A673 (cell line): ENCODE results near the gene GIMAP8. TPM values are rescaled to one million over a fixed set of nuclear protein-coding genes. Genes with fewer than 3 reads are reported as not detected.
A peak's percentile ranks its signal among the peaks of the same experiment; 100 is the strongest.

ENCODE experiments used
- BruUV-seq: library from RNA; stranded (reverse); fragments of 400-500 nt; replicated peaks from 2 replicates; lab custom pipeline; 2021; lab: Mats Ljungman, UMichigan
- CTCF ChIA-PET: fragments of 300-600 bp; sonication (Branson Sonifier 250); formaldehyde crosslinking; loops from one replicate; lab custom pipeline; 2022; ENCODE audit warnings: antibody characterized with exemption; lab: Charles Lee
- POLR2A ChIA-PET: fragments of 300-600 bp; sonication (Branson Sonifier 250); formaldehyde crosslinking; loops from one replicate; lab custom pipeline; 2022; ENCODE audit warnings: antibody characterized with exemption; ENCODE audit not compliant: low non-redundant PET; lab: Charles Lee
- DNase-seq: peaks from one replicate; pipeline ENCODE4 v3.0.0-alpha.2; 2015; ENCODE audit warnings: low spot score
- H3K27ac ChIP-seq: fragments of 200-600 bp; sonication (generic); 2 replicates; pipeline ENCODE4 v1.5.1; 2016; ENCODE audit warnings: mixed run types, low read depth, mild to moderate bottlenecking, mixed read lengths, antibody characterized with exemption, low read length; ENCODE audit not compliant: poor library complexity, severe bottlenecking
- H3K27me3 ChIP-seq: fragments of 200-600 bp; sonication (generic); replicated peaks from 2 replicates; pipeline ENCODE4 v1.6.1; 2017; ENCODE audit warnings: mixed run types, low read depth, mild to moderate bottlenecking, mixed read lengths, antibody characterized with exemption, low read length; ENCODE audit not compliant: insufficient read depth, poor library complexity
- H3K36me3 ChIP-seq: fragments of 200-600 bp; sonication (generic); 2 replicates; pipeline ENCODE4 v1.6.1; 2016; ENCODE audit warnings: mixed run types, mild to moderate bottlenecking, mixed read lengths, antibody characterized with exemption, low read length; ENCODE audit not compliant: insufficient read depth, poor library complexity, severe bottlenecking
- H3K4me1 ChIP-seq: fragments of 200-600 bp; sonication (generic); 2 replicates; pipeline ENCODE4 v1.6.1; 2017; ENCODE audit warnings: mixed run types, mild to moderate bottlenecking, mixed read lengths, antibody characterized with exemption, low read length; ENCODE audit not compliant: insufficient read depth, poor library complexity, severe bottlenecking
- H3K4me3 ChIP-seq: fragments of 200-600 bp; sonication (generic); 2 replicates; pipeline ENCODE4 v1.5.1; 2016; ENCODE audit warnings: low read depth, mixed run types, mild to moderate bottlenecking, mixed read lengths, low read length; ENCODE audit not compliant: poor library complexity, severe bottlenecking
- H3K9me3 ChIP-seq: fragments of 200-600 bp; sonication (generic); 2 replicates; pipeline ENCODE4 v1.6.1; 2016; ENCODE audit warnings: mixed run types, low read depth, mild to moderate bottlenecking, mixed read lengths, antibody characterized with exemption, low read length; ENCODE audit not compliant: poor library complexity, severe bottlenecking
- CTCF ChIP-seq: fragments of 300-800, 200-600 bp; sonication (generic); conservative IDR thresholded peaks from 2 replicates; pipeline ENCODE4 v1.5.1; 2017; ENCODE audit warnings: low read depth, mild to moderate bottlenecking, antibody characterized with exemption, low read length, moderate library complexity, mixed read lengths
- EZH2 ChIP-seq: fragments of 200-600 bp; sonication (generic); IDR thresholded peaks from 2 replicates; pipeline ENCODE4 v1.6.1; 2017; ENCODE audit warnings: borderline replicate concordance, low read depth, mild to moderate bottlenecking, mixed read lengths, antibody characterized with exemption, low read length; ENCODE audit not compliant: poor library complexity, severe bottlenecking
- intact Hi-C: fragments of 100-400 bp; cut with micrococcal nuclease; formaldehyde crosslinking; loops from one replicate; pipeline ENCODE4 v1.10.0; 2022; ENCODE audit not compliant: unreplicated experiment
- total RNA-seq: library from RNA; stranded (reverse); gene quantifications from 2 replicates; pipeline ENCODE4 v1.2.3, GENCODE V29; 2021

The GIMAP8 gene
- total RNA-seq, 1 experiment from 2014 or later: not detected

GRCh38 chr7:150406312-150406566 lies 44.2 kb upstream of the GIMAP8 start:
- H3K4me3 ChIP-seq: peak overlapping the region; percentile 69
- H3K27me3 ChIP-seq: no peaks in the 10 kb centered on the region
- H3K9me3 ChIP-seq: no peaks in the 10 kb centered on the region
- H3K27ac ChIP-seq: no peak overlapping the region
- TF ChIP-seq CTCF (no peak), EZH2 (no peak)
- POLR2A ChIA-PET: no interaction called here
- H3K4me1 ChIP-seq: peaks cover 17% of the 10 kb centered on the region
- intact Hi-C loops: no loop called here
- no TSS peak for BruUV-seq
- CTCF ChIA-PET: no interaction called here
- no peak for DNase-seq
- H3K36me3 ChIP-seq: no peaks in the 10 kb centered on the region

- no TSS peak for BruUV-seq
- Histone ChIP-seq H3K4me3 (peak overlapping the region; percentile 69), H3K9me3 (no peaks in the 10 kb centered on the region), H3K4me1 (peaks cover 17% of the 10 kb centered on the region), H3K27ac (no peak overlapping the region), H3K36me3 (no peaks in the 10 kb centered on the region), H3K27me3 (no peaks in the 10 kb centered on the region)
- ChIA-PET CTCF (no interaction called here), POLR2A (no interaction called here)
- intact Hi-C loops: no loop called here
- DNase-seq: no peak
- TF ChIP-seq EZH2: no peak
- no peak for TF ChIP-seq CTCF
Observed at GRCh38 chr7:150406567-150407421, 43.6 kb upstream of the GIMAP8 start.

- H3K27ac ChIP-seq: no peak overlapping the region
- H3K27me3 ChIP-seq: no peaks in the 10 kb centered on the region
- POLR2A ChIA-PET: no interaction called here
- H3K36me3 ChIP-seq: no peaks in the 10 kb centered on the region
- CTCF ChIA-PET: no interaction called here
- TF ChIP-seq EZH2: no peak
- no peak for TF ChIP-seq CTCF
- BruUV-seq: no TSS peak
- no peaks in the 10 kb centered on the region for H3K9me3 ChIP-seq
- DNase-seq: no peak
- intact Hi-C loops: no loop called here
- peaks cover 17% of the 10 kb centered on the region for H3K4me1 ChIP-seq
- H3K4me3 ChIP-seq: no peak overlapping the region
Observed at GRCh38 chr7:150407588-150408392, 42.6 kb upstream of the GIMAP8 start.
